NCI-H187 (cell line): ENCODE data around the gene MEGF6.

Experiments
- DNase-seq, 2 experiments: peaks; one replicate each; lab custom pipeline; 2025; lab: John Stamatoyannopoulos, UW

The MEGF6 gene

GRCh38 chr1:3644273-3644672 is 33.0 kb upstream of the MEGF6 start:
- no peak for DNase-seq

GRCh38 chr1:3642919-3643675 is 31.8 kb upstream of the MEGF6 start:
- DNase-seq: no peak

DNA sequence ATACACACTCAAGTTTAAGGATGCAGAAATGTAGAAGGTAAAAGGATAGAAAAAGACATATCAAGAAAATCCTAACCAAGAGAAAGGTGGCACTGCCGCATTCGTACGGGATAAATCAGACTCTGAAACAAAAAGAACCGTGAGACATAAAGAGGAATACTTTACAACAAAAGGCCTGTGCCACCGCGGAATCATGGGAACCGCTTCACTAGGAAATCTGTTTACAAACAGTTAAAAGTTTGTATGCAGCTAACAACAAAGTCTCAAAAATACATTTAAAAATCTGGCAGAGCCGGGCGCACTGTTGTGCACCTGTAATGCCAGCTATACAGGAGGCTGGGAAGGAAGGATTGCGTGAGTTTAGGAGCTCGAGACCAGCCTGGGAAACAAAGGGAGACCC is 30.5 kb upstream of the MEGF6 start:
- DNase-seq: no peak

GRCh38 chr1:3641046-3641760 is 29.9 kb upstream of the MEGF6 start:
- DNase-seq: no peak

DNA sequence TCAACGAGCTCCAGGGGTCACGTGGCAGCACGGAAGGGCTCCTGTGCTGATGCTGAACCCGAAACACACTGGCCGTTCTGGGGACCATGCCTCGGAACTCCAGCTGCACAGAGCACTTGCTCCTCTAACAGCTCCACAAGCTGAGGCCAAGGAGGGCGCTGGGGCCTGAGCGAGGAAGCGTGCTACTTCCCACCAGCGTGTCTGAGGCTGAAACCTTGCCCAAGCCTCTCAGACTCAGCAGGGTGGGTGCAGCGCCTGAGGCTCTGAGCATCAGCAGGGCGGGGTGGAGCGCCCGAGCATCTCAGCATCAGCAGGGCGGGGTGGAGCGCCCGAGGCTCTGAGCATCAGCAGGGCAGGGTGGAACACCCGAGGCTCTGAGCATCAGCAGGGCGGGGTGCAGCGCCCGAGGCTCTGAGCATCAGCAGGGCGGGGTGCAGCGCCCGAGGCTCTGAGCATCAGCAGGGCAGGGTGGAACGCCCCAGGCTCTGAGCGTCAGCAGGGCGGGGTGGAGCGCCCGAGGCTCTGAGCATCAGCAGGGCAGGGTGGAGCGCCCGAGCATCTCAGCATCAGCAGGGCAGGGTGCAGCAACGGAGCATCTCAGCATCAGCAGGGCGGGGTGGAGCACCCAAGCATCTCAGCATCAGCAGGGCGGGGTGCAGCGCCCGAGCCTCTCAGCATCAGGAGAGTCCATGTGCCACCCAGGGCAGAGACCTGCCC is 29.0 kb upstream of the MEGF6 start:
- no peak for DNase-seq

- DNase-seq: no peak
Observed at GRCh38 chr1:3639397-3639911, 28.1 kb upstream of the MEGF6 start.

DNA sequence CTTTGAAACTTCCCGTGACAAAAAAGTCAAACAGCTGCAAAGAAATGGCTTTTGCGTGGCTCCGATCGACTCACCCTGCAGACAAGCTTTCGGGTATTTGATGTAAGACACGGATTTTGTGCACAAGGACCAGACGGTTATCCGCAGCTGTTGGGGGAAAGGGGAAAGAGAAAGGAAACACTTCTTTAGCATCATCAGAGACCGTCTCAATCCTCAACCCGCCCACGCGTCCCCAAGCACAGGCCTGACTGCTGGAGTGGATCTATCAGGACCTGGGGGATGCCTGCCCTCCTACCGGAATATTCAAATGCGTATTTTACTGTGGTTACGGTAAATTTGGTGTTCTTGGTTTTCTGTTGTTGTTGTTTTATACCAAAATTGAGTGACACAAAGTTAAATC is 27.4 kb upstream of the MEGF6 start:
- no peak for DNase-seq

DNA sequence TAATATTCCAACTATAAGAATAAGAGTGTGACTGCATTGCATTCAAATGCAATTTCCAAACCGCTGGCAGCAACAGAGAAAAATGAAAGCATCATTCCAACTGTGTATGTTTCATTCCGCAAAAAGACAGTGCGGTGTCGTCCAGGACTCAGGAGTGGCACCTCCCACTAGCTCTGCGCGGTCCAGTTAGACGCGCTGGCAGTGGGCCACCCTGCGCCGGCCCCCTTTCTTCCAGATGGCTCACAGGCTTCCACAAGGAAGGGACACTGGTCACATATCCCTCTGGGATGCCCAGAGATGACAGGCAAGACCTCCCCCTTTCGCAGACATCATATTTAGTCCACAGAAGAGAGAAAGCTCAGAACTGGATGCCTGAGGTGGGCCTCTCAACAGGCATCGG is 26.7 kb upstream of the MEGF6 start:
- DNase-seq: no peak

GRCh38 chr1:3636531-3636930 is 25.2 kb upstream of the MEGF6 start:
- no peak for DNase-seq

DNA sequence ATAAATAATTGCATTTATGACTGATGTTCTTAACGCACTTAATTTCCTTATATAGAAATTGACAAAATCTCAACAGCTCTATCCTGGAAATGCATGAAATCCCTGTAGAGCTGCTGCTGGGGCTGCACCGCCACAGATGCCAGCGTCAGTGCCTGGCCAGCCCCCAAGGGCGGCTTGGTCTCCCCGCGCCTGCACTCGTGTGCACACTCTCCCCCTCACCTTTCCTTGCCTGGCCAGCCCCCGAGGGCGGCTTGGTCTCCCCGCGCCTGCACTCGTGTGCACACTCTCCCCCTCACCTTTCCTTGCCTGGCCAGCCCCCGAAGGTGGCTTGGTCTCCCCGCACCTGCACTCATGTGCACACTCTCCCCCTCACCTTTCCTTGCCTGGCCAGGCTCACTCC is 24.8 kb upstream of the MEGF6 start:
- DNase-seq: no peak

DNA sequence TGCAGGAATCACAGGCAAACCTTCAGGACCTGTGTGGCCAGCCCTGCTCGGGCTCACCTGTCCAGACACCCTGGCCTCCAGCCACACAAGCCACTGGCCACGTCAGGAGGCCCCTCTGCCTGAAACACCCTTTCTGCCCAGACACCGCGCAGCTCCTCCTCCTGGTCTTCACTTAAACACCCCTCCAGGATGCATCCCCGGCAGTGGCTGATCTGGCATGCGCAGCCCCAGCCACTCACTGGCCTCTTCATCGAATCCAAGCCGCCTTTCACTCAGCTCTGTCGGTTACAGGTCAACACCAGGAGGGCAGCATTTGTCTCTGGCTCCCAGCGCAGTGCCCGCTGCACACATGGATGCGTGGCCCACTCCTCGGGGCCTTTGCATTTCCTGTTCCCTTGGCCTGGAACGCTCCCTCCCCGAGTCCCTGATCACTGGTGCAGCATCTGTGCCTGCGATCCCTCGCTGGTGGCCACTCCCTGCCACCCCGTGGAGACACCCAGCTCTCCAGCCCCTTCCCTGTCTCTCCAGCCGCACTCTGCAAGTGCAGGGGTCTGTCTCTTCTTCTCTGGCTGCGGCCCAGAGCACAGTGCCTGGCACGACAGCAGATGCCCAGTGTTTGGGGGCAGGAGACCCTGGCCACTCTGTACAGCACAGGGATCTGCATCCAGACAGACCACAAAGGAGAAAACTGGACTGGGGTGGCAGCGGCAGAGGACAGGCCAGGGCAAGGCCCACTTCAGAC is 22.9 kb upstream of the MEGF6 start:
- DNase-seq: no peak

DNA sequence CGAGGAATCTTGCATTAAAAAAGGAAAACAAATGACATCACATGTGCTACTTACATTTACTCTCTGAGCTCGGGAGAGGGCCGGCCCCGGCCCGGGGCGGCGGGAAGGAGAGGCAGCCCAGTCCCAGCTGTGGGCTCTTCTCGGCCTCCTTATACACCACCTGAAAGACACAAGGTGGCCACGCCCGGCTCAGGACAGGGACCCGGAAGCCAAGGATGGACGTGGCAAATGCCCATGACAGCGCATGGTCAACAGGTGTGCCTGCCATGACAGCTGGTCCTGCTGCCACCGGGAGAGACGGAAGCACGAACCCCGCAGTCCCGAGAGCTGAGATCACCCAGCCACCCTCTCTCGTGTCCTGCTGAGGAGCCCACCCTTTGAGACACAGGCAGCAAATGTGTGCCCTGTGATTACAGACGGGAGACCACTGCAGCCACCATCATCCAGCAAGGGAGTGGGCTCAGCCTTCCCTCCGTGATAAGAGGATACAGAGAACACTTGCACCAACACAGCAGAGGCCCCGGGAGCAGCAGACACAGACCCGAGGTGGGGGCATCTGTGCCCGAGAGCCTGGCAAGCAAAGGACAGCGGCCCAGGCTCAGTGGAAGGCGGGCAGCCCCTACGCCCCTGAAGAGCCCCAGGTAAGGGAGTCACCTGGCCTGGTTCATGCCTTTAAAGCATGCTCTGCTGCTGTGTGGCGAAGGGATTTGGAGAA is 22.2 kb upstream of the MEGF6 start:
- DNase-seq: no peak

DNA sequence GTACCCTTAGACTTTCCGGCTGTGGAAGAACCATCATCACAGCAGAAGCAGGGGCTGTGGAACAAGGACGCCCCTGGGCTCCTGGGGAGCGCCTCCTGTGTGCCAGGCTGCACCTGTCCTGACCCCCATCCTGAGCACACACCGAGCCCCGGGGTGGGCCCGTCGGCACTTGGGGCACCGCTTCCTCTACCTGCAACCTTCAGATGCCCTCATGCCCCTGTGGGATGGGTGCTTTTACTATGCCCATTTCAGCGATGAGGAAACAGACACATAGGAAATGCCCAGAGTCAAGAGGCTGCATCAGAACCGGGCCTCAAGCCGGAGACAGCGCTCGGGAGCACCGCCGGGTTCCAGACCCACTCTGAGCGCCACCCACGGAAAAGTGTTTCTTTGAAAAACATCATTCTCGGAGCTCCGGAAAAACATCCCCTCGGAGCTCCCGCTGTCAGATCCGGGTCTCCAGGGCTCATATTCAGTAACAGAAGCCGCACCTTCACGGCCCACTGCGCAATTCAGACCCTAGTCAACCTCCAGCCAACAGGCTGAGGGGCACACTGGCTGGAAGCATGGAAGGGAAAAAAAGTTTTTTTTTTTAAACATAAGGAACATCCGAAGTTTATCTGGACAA is 21.5 kb upstream of the MEGF6 start:
- DNase-seq: no peak

DNA sequence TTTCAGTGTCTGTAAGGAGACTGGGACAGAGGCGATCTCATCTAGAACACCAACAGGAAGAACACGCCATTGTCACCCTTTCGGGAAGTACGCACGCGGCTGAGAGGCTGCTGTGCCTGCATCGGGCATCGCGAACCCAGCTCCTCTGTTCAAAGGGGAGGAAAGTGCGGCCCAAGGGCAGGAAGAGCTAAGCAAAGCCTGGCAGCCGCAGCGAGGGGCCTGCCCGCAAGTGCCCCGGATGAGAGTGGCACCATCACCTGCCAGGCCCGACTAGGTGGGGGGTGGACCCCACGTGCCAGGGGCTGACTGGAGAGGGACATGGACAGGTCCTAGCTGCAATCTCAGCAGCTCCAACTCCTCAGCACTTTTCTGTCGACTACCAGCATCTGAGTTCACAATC is 21.0 kb upstream of the MEGF6 start:
- DNase-seq: no peak

- DNase-seq: no peak
Observed at GRCh38 chr1:3631320-3632260, 20.3 kb upstream of the MEGF6 start.

DNA sequence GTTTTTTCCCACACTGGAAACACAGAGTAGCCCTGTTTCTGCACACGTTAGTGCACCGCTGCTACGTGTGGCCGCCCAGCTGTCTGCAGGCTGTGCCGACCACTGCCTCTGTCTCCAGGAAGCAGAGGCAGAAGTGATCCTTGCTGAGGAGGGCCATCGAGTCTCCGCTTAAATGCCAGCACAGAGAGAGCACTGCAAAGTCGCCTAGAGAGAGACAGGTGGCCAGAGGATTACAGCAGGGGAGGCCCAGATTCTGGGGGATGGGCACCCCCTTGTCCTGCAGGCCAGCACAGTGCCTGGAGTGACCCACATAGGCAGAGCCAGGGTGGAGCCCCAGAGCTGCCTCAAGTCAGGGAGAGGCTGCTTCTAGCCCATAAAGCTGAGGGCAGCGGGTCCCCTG is 19.6 kb upstream of the MEGF6 start:
- DNase-seq: no peak

- no peak for DNase-seq
Observed at GRCh38 chr1:3630161-3630611, 18.9 kb upstream of the MEGF6 start.

GRCh38 chr1:3629561-3630160 is 18.4 kb upstream of the MEGF6 start:
- no peak for DNase-seq

DNA sequence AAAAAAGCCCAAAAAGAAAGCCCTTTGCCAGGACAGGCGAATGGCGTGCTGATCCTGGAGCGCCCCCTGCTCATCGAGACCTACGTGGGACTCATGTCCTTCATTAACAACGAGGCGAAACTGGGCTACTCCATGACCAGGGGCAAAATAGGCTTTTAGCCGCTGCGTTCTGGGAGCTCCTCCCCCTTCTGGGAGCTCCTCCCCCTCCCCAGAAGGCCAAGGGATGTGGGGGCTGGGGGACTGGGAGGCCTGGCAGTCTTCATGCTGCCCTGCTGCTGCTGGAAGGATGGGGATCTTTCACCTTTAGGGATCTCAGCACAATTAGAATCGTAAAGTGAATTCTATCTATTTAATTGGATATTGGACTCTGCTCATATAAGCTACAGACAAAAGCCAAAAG is 17.1 kb upstream of the MEGF6 start:
- DNase-seq: no peak
